Activated T-cell treated with anti-CD3 and anti-CD28 coated beads for 24 hours (primary cell): ENCODE data around the gene DNAJB14.
A peak's percentile ranks its signal among the peaks of the same experiment; 100 is the strongest.

Source experiments
- DNase-seq: peaks from one replicate; pipeline ENCODE4 v3.0.0-alpha.2; 2020; ENCODE audit warnings: low read depth

The DNAJB14 gene

DNA sequence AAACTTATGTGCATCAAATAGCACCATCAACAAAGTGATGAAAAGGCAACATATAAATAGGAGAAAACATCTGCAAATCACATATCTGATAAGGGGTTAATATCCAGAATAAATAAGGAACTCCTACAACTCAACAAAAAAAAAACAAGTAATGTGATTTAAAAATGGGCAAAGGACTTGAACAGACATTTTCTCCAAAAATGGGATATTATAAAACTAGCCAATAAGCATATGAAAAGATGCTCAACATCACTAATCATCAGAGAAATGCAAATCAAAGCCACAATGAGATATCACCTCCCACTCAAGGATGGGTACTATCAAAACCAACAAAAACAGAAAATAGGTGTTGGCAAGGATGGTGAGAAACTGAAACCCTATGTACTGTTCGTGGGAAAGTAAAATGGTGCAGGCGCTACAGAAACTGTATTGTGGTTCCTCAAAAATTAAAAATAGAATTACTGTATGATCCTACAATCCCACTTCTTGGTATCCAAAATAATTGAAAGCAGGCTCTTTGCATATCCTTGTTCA is 2.4 kb downstream of the DNAJB14 start:
- no peak for DNase-seq

DNA sequence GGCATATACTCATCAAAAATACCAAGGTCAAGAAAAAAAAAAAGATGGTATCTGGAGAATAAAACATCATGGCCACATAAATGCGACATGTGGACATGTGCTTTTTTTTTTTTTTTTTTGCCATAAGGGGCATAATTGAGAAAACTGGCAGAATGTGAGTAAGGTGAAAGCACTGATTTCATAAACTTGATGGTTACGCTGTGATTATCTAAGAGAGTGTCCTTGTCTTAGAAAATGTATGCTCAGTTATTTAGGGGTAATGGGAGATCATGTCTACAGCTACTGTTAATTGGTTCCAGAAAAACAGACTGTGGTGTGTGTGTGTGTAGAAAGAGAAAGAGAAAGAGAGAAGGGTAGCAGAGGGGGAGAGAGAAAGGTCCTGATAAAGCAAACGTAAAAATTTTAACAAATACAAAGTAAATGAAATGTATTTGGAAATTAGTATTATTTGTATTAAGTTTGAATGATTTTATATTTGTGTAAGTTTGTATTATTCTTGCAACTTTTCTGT is 8.1 kb downstream of the DNAJB14 start:
- DNase-seq: no peak

DNA sequence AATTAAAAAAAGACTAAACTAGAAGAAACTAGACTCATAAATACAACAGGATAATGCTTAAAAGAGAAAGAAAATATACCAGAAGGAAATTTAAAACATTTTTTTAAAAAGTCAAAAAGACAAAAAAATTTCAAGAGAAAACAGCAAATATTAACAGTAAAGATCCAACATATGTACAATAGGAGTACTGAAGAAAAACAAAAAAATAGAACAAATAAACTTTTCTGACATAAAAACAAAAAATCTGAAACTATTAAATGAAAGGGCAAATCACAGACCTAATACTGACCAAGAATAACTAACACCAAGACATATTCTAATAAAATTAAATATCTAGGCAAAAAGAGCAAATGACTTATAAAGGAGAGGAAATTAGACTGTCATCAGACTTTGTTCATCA is 11.5 kb downstream of the DNAJB14 start:
- no peak for DNase-seq

DNA sequence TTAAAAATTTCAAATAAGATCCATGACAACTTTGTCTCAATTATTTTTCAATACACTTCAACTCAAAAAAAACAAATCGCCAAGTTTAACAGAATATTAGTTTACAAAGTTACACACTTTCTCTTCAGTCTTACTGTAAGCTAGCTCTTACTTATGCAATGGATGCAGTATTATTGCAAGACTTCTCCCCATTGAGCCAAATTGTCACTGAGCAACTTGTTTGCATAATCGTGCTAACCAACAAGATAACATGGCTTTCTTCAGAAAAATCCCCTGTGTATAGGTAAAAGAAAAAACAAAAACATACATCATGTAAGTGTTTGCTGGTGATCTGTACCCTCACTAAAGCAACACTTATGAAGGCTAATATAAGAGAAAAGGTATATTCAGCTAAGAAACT is 18.9 kb downstream of the DNAJB14 start:
- no peak for DNase-seq

DNA sequence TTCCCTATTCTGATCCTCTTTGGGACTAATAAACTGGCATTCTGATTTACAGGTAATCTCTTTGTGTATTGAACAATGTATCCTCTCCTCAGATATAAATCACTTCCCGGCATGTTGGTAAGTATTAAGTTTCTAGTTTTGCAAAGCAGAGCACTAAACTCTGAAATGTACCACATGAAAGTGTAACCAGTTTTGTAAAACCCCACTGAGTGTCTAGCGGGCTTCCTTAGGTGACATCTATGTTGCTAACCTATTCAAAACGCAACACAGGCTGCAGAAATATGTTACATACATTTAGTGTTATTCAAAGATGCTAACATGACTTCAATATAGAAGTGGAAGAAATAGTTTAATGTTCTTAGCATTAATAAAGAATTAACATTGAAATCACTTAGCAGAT is 25.2 kb downstream of the DNAJB14 start:
- DNase-seq: no peak

GRCh38 chr4:99918656-99919055 is 27.8 kb downstream of the DNAJB14 start:
- DNase-seq: no peak

- DNase-seq: no peak
Observed at GRCh38 chr4:99917575-99917974, 28.8 kb downstream of the DNAJB14 start.

DNA sequence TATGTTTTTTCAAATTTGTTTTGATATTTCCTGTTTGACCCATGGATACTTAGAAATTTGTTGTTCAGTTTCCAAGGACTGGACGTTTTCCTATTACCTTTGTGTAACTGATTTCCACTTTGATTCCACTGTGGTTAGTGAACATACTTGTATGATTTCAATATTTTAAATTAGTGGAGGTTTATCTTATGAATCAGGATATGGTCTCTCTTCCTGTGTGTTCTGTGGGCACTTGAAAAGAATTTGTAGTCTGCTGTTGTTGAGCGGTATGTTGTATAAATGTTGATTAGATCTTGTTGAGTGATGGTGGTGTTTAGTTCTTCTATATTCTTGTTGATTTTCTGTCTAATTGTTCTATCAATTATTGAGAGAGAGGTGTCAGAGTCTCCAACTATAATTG is 31.0 kb downstream of the DNAJB14 start:
- DNase-seq: no peak

GRCh38 chr4:99894998-99895397 is 51.4 kb downstream of the DNAJB14 start:
- no peak for DNase-seq

DNA sequence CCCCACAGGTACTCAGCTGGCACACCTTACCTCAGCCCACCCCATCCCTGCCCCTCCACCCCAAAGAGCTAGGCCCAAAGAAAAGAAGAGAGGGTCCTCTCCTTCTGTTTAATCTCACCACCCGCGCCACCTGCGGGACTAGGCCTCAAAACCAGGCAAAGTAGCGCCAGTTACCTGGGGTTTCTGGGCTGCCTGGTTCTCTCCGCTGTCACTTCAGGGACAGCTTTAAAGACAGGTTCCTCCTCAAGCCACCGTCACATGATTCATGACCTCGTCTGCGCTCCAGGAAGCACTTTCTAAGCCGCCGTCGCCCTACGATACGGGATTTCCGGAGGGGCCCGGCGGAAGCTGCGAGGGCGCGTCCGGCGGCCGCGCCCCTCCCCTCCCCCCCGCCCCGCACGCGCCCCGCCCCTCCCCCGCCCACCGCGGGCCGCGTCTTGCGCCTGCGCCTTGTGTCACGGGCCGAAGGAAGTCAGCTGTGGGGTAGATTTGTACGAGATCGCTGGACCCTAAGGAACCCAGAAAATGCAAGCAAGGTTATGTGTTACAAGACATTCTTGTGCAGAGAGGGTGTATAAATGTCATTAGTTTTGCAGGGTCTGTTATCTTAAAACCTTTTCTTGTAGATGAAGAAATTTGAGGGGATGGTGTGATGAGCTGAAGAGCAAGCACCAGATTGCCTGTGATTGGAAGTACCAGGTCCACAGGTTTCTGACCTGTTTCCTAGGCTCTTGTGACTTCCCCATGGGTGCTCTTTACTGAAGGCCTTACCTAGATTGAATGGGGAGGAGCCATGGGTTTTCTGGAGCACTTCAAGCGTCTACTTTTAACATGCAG is 52.0 kb downstream of the DNAJB14 start, which contains the start of gene LAMTOR3:
Gene LAMTOR3 (minus strand): TSS at position 267 of the 837 bp plus-strand sequence. CDS start 464 bp downstream, outside the sequence.
- peak; percentile 85 for DNase-seq

GRCh38 chr4:99893839-99894160 is 52.6 kb downstream of the DNAJB14 start:
- no peak for DNase-seq

DNA sequence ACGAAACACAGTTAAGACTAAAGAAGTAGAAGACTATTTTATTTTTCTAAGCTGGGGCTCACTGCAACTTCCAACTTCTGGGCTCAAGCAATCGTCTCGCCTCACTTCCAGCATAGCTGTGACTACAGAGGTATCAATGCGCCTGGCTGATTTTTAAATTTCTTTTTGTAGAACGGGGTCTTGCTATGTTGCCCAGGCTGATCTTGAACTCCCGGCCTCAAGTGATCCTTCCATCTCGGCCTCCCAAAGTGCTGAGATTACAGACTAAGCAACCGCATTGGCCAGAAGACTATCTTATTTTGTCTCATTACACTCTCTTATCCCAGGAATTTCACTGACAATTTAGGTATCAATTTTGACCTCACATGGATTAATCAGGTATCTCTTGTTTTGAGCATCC is 53.4 kb downstream of the DNAJB14 start:
- no peak for DNase-seq

- DNase-seq: no peak
Observed at GRCh38 chr4:99891351-99891750, 55.1 kb downstream of the DNAJB14 start.

- DNase-seq: no peak
Observed at GRCh38 chr4:99887837-99888236, 58.6 kb downstream of the DNAJB14 start.

- DNase-seq: no peak
Observed at GRCh38 chr4:99886146-99886545, 60.3 kb downstream of the DNAJB14 start.

- no peak for DNase-seq
Observed at GRCh38 chr4:99885687-99886086, 60.7 kb downstream of the DNAJB14 start.

- DNase-seq: no peak
Observed at GRCh38 chr4:99885063-99885664, 61.3 kb downstream of the DNAJB14 start.

DNA sequence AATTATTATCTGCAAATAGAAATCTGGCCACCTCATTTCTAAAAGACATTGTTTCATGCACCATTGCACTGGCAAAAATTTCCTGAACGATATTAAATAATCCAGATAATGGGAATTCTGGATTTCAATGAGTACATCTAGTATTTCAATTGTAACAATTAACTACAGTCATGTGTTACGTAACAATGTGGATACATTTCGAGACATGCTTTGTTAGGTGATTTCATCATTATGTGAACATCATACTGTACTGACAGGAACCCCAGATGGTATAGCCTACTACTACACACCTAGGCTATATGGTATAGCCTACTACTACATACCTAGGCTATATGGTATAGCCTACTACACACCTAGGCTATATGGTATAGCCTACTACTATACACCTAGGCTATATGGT is 67.0 kb downstream of the DNAJB14 start:
- no peak for DNase-seq

DNA sequence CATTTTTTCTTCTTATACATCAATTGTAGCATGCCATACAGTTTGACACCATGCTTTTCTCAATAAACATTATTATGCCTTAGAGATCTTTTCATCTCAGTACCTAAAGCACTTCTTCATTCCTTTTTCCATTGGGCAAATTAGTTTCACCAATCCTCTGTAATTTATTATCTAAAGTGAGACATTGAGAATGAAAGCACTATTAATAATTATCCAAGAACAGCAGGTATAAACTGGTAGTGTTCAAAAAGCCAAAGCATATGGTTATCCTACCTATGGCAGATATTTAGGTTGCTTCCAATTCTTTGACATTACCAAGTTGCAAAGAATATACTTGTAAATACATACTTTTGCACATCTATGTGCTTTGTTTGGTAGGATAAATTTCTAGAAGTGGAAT is 67.8 kb downstream of the DNAJB14 start:
- no peak for DNase-seq

GRCh38 chr4:99876946-99877345 is 69.5 kb downstream of the DNAJB14 start:
- no peak for DNase-seq

DNA sequence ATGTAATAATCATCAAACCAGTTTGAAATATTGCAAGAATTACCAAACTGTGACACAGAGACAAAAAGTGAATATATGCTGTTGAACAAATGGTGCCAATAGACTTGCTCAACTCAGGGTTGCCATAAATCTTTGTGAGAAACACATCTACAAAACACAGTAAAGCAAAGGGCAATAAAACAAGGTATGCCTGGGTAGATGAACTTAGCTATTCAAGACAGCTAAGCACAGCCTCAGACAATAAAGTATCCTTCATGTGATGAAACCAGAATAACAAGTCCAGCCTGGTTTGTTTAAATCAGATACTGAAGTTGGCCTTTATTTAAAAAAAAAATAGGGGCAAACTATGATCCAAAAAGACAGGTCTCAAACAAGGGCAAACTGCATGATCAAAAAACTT is 71.3 kb downstream of the DNAJB14 start:
- DNase-seq: no peak

GRCh38 chr4:99872570-99872969 is 73.8 kb downstream of the DNAJB14 start:
- no peak for DNase-seq

- no peak for DNase-seq
Observed at GRCh38 chr4:99868126-99868596, 78.3 kb downstream of the DNAJB14 start.
